ENCODE results near the gene KRTAP5-5.
A peak's percentile ranks its signal among the peaks of the same experiment; 100 is the strongest.
"Not testable (repeated sequence)": the region's sequence is repeated elsewhere in the genome, so short reads cannot be mapped to it uniquely, and the experiment has no call there.

DNA sequence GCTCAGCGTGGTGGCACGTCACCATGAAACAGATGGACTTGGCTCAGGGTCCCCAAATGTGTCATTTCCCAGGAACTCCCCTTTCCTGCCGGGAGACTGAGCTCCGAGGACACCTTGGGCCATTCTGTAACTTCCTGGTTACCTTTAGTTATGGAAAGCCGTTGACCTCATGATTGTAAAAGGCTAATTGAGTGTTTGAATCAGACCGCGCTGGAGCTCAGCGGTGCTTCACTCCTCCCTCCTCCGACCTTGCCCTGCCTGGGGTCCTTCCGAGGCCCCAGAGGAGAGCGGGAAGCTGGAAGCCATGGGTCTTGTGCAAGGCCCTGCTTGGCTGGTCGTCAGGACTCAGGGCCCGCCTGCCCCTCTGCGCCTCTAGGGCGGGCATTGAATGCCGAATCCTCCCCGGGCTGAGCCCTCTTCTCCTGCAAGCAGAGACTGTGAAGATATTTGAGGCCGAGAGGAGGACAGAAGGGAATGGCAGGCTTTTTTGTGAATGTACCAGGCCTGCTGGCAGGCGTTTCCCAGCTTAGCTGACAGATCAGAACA is 32.9 kb upstream of the KRTAP5-5 start:
- TF ChIP-seq, protein P1, sequence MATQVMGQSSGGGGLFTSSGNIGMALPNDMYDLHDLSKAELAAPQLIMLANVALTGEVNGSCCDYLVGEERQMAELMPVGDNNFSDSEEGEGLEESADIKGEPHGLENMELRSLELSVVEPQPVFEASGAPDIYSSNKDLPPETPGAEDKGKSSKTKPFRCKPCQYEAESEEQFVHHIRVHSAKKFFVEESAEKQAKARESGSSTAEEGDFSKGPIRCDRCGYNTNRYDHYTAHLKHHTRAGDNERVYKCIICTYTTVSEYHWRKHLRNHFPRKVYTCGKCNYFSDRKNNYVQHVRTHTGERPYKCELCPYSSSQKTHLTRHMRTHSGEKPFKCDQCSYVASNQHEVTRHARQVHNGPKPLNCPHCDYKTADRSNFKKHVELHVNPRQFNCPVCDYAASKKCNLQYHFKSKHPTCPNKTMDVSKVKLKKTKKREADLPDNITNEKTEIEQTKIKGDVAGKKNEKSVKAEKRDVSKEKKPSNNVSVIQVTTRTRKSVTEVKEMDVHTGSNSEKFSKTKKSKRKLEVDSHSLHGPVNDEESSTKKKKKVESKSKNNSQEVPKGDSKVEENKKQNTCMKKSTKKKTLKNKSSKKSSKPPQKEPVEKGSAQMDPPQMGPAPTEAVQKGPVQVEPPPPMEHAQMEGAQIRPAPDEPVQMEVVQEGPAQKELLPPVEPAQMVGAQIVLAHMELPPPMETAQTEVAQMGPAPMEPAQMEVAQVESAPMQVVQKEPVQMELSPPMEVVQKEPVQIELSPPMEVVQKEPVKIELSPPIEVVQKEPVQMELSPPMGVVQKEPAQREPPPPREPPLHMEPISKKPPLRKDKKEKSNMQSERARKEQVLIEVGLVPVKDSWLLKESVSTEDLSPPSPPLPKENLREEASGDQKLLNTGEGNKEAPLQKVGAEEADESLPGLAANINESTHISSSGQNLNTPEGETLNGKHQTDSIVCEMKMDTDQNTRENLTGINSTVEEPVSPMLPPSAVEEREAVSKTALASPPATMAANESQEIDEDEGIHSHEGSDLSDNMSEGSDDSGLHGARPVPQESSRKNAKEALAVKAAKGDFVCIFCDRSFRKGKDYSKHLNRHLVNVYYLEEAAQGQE (IDR thresholded peaks at IDR 0.05; ENCODE audit: unreplicated experiment) = not testable (repeated sequence)
- TF ChIP-seq, protein P2, sequence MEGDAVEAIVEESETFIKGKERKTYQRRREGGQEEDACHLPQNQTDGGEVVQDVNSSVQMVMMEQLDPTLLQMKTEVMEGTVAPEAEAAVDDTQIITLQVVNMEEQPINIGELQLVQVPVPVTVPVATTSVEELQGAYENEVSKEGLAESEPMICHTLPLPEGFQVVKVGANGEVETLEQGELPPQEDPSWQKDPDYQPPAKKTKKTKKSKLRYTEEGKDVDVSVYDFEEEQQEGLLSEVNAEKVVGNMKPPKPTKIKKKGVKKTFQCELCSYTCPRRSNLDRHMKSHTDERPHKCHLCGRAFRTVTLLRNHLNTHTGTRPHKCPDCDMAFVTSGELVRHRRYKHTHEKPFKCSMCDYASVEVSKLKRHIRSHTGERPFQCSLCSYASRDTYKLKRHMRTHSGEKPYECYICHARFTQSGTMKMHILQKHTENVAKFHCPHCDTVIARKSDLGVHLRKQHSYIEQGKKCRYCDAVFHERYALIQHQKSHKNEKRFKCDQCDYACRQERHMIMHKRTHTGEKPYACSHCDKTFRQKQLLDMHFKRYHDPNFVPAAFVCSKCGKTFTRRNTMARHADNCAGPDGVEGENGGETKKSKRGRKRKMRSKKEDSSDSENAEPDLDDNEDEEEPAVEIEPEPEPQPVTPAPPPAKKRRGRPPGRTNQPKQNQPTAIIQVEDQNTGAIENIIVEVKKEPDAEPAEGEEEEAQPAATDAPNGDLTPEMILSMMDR (conservative IDR thresholded peaks at IDR 0.05; ENCODE audit: low read depth in 2 of 2) = not testable (repeated sequence)
- TF ChIP-seq JUNB (IDR thresholded peaks at IDR 0.05; ENCODE audit: unreplicated experiment); EZH2phosphoT487 (IDR thresholded peaks at IDR 0.05; ENCODE audit: unreplicated experiment); EZH2 (IDR thresholded peaks at IDR 0.05; ENCODE audit: low read depth, unreplicated experiment); ZNF331 (CRISPR knock-in tag; IDR thresholded peaks at IDR 0.05; ENCODE audit: low read depth); POLR2AphosphoS5 (IDR thresholded peaks at IDR 0.05; ENCODE audit: low read depth); CREB1 (CRISPR knock-in tag; IDR thresholded peaks at IDR 0.05; ENCODE audit: low read depth); ZNF114 (CRISPR knock-in tag; IDR thresholded peaks at IDR 0.05); STAT1 (IDR thresholded peaks at IDR 0.05; ENCODE audit: unreplicated experiment): not testable (repeated sequence)
- TF ChIP-seq, protein P3, sequence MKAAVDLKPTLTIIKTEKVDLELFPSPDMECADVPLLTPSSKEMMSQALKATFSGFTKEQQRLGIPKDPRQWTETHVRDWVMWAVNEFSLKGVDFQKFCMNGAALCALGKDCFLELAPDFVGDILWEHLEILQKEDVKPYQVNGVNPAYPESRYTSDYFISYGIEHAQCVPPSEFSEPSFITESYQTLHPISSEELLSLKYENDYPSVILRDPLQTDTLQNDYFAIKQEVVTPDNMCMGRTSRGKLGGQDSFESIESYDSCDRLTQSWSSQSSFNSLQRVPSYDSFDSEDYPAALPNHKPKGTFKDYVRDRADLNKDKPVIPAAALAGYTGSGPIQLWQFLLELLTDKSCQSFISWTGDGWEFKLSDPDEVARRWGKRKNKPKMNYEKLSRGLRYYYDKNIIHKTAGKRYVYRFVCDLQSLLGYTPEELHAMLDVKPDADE (IDR thresholded peaks at IDR 0.05) = not testable (repeated sequence)
- TF ChIP-seq NANOG (IDR thresholded peaks at IDR 0.05; ENCODE audit: borderline replicate concordance) = peak; percentile 24; the same call in 1 of the 2 replicates
- TF ChIP-seq, protein P4, sequence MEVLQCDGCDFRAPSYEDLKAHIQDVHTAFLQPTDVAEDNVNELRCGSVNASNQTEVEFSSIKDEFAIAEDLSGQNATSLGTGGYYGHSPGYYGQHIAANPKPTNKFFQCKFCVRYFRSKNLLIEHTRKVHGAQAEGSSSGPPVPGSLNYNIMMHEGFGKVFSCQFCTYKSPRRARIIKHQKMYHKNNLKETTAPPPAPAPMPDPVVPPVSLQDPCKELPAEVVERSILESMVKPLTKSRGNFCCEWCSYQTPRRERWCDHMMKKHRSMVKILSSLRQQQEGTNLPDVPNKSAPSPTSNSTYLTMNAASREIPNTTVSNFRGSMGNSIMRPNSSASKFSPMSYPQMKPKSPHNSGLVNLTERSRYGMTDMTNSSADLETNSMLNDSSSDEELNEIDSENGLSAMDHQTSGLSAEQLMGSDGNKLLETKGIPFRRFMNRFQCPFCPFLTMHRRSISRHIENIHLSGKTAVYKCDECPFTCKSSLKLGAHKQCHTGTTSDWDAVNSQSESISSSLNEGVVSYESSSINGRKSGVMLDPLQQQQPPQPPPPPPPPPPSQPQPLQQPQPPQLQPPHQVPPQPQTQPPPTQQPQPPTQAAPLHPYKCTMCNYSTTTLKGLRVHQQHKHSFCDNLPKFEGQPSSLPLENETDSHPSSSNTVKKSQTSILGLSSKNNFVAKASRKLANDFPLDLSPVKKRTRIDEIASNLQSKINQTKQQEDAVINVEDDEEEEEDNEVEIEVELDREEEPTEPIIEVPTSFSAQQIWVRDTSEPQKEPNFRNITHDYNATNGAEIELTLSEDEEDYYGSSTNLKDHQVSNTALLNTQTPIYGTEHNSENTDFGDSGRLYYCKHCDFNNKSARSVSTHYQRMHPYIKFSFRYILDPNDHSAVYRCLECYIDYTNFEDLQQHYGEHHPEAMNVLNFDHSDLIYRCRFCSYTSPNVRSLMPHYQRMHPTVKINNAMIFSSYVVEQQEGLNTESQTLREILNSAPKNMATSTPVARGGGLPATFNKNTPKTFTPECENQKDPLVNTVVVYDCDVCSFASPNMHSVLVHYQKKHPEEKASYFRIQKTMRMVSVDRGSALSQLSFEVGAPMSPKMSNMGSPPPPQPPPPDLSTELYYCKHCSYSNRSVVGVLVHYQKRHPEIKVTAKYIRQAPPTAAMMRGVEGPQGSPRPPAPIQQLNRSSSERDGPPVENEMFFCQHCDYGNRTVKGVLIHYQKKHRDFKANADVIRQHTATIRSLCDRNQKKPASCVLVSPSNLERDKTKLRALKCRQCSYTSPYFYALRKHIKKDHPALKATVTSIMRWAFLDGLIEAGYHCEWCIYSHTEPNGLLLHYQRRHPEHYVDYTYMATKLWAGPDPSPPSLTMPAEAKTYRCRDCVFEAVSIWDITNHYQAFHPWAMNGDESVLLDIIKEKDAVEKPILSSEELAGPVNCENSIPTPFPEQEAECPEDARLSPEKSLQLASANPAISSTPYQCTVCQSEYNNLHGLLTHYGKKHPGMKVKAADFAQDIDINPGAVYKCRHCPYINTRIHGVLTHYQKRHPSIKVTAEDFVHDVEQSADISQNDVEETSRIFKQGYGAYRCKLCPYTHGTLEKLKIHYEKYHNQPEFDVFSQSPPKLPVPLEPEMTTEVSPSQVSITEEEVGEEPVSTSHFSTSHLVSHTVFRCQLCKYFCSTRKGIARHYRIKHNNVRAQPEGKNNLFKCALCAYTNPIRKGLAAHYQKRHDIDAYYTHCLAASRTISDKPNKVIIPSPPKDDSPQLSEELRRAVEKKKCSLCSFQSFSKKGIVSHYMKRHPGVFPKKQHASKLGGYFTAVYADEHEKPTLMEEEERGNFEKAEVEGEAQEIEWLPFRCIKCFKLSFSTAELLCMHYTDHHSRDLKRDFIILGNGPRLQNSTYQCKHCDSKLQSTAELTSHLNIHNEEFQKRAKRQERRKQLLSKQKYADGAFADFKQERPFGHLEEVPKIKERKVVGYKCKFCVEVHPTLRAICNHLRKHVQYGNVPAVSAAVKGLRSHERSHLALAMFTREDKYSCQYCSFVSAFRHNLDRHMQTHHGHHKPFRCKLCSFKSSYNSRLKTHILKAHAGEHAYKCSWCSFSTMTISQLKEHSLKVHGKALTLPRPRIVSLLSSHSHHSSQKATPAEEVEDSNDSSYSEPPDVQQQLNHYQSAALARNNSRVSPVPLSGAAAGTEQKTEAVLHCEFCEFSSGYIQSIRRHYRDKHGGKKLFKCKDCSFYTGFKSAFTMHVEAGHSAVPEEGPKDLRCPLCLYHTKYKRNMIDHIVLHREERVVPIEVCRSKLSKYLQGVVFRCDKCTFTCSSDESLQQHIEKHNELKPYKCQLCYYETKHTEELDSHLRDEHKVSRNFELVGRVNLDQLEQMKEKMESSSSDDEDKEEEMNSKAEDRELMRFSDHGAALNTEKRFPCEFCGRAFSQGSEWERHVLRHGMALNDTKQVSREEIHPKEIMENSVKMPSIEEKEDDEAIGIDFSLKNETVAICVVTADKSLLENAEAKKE (CRISPR knock-in tag; IDR thresholded peaks at IDR 0.05) = not testable (repeated sequence)
